Stimulated activated effector memory CD8-positive, alpha-beta T cell treated with anti-CD3 and anti-CD28 coated beads, Interleukin-12 subunit alpha, Interleukin-12 subunit beta, amount 100 ng/mL, for 72 hours (primary cell): ENCODE results near the gene PSMA2.
A peak's percentile ranks its signal among the peaks of the same experiment; 100 is the strongest.

Experiments used
- ATAC-seq: fragments of 150-1000 bp; cut with Tn5 transposase; 2 replicates; pipeline ENCODE4 v1.10.0; 2021
- DNase-seq, 2 donors: peaks; one replicate each; pipeline ENCODE4 v3.0.0; 2021 to 2022; ENCODE audit warnings: low spot score in 2 of 2
- H3K27ac Mint-ChIP-seq: one replicate; pipeline ENCODE4 v1.8.0; 2022; ENCODE audit warnings: mild to moderate bottlenecking, mixed read lengths
- H3K36me3 Mint-ChIP-seq: one replicate; pipeline ENCODE4 v1.8.0; 2022; ENCODE audit warnings: mild to moderate bottlenecking, mixed read lengths
- H3K4me1 Mint-ChIP-seq: one replicate; pipeline ENCODE4 v1.8.0; 2022; ENCODE audit warnings: mixed read lengths
- H3K4me3 Mint-ChIP-seq: one replicate; pipeline ENCODE4 v1.8.0; 2022; ENCODE audit warnings: mild to moderate bottlenecking, mixed read lengths
- H3K9me3 Mint-ChIP-seq: one replicate; pipeline ENCODE4 v1.8.0; 2022; ENCODE audit warnings: mixed read lengths

Gene PSMA2

GRCh38 chr7:42952328-42952727 is 20.4 kb upstream of the PSMA2 start:
- no peak overlapping the region for H3K27ac Mint-ChIP-seq
- no peaks in the 10 kb centered on the region for H3K4me1 Mint-ChIP-seq

DNA sequence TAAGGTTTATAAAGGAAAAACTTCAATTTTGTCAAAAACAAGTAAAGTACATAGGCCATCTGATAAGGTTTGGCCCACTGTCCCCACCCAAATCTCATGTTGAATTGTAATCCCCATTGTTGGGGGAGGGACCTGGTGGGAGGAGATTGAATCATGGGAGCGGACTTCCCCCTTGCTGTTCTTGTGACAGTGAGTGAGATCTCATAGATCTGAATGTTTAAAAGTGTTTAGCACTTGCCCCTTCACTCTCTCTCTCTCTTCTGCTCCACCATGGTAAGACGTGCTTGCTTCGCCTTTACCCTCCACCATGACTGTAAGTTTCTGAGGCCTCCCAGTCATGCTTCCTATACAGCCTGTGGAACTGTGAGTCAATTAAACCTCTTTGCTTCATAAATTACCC is 18.4 kb upstream of the PSMA2 start:
- ATAC-seq (no peak), DNase-seq (no peak)
- Mint-ChIP-seq H3K36me3 (no peaks in the 10 kb centered on the region), H3K4me3 (no peak overlapping the region), H3K9me3 (no peaks in the 10 kb centered on the region), H3K4me1 (peaks cover 9% of the 10 kb centered on the region), H3K27ac (no peak overlapping the region)

More at GRCh38 chr7:42952328-42952727, 20.4 kb upstream of the PSMA2 start:
- Mint-ChIP-seq H3K9me3 (peaks cover 2% of the 10 kb centered on the region), H3K4me3 (no peak overlapping the region), H3K36me3 (no peaks in the 10 kb centered on the region)
- ATAC-seq: no peak
- no peak for DNase-seq

DNA sequence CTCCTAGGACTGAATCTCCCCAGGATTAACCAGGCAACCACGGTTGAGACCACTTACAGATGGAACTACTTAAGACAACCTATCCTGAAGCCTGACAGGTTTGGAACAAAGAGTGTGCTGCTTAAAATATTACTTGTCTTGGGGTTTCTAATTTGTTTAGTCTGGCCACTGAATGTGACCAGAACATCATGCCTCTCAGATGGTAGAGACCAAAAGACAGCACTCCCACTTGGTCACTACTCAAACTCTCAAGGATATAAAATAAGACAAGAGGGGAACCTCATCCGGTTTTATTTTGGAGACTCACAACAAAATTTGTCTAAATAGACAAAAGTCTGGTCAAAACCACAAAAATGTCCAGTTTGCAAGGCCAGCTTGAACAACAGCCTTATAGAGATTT is 15.5 kb upstream of the PSMA2 start:
- no peaks in the 10 kb centered on the region for H3K36me3 Mint-ChIP-seq
- peaks cover 9% of the 10 kb centered on the region for H3K4me1 Mint-ChIP-seq
- no peak overlapping the region for H3K4me3 Mint-ChIP-seq
- no peak overlapping the region for H3K27ac Mint-ChIP-seq
- DNase-seq (no peak), ATAC-seq (no peak)
- H3K9me3 Mint-ChIP-seq: no peaks in the 10 kb centered on the region

DNA sequence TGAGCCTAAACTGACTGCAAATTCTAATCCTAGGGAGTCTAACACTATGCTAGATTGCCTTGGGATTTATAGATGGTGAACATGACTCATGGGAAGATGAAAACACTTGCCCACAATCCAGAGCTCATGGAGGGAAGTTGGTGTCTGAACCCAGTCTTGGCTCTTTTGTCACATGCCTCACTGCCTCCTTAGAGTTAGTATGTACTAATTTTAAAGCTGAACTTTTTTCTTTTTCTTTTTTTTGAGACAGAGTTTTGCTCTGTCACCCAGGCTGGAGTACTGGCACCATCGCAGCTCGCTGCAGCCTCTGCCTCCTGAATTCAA is 14.6 kb upstream of the PSMA2 start:
- Mint-ChIP-seq H3K36me3 (no peaks in the 10 kb centered on the region), H3K4me3 (no peak overlapping the region)

DNA sequence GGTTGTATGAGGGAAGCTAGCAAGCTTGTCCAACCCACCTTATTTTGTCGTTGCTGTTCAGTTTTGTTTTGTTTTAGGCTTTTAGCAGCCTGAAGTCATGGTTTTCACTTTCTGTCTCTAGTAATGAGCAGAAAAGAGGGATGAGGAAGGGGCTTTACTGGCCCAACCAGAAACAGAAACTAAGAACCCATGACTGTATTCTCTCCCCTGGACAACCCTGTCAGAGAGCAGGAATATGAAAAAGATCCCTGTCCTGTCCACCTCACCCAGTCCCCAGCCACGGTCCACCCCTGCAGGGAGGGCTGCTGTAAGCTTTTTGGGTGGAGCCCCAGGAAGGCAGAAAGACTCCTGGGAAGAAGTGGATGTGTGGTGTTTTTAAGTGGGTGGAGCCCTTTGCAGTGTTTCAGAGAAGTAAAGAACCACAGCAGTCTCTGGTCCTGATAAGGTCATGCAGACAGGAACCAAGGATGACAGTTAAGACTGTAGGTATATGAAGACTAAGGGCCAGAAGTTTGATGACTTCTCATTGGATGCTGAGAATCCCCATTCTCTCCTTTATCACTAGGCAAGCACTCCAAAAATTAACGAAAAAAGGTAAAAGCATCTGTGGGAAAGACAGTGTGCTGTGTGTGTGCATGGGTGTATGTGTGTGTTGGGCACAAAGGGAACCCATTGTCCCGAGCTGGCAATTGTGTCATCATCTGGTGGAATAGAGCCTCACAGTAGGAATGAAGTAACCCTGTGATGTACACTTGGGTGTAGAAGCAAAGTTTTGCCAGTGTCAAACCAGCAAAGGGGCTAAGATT is 14.1 kb upstream of the PSMA2 start:
- Mint-ChIP-seq H3K27ac (no peak overlapping the region), H3K36me3 (no peaks in the 10 kb centered on the region), H3K4me1 (peaks cover 9% of the 10 kb centered on the region), H3K9me3 (no peaks in the 10 kb centered on the region), H3K4me3 (peak overlapping the region; percentile 26)
- no peak for DNase-seq
- peak; percentile 75 for ATAC-seq

More for the DNA sequence above, 14.6 kb upstream of the PSMA2 start:
- H3K27ac Mint-ChIP-seq: no peak overlapping the region
- DNase-seq (no peak), ATAC-seq (no peak)
- H3K9me3 Mint-ChIP-seq: no peaks in the 10 kb centered on the region
- H3K4me1 Mint-ChIP-seq: peaks cover 9% of the 10 kb centered on the region

DNA sequence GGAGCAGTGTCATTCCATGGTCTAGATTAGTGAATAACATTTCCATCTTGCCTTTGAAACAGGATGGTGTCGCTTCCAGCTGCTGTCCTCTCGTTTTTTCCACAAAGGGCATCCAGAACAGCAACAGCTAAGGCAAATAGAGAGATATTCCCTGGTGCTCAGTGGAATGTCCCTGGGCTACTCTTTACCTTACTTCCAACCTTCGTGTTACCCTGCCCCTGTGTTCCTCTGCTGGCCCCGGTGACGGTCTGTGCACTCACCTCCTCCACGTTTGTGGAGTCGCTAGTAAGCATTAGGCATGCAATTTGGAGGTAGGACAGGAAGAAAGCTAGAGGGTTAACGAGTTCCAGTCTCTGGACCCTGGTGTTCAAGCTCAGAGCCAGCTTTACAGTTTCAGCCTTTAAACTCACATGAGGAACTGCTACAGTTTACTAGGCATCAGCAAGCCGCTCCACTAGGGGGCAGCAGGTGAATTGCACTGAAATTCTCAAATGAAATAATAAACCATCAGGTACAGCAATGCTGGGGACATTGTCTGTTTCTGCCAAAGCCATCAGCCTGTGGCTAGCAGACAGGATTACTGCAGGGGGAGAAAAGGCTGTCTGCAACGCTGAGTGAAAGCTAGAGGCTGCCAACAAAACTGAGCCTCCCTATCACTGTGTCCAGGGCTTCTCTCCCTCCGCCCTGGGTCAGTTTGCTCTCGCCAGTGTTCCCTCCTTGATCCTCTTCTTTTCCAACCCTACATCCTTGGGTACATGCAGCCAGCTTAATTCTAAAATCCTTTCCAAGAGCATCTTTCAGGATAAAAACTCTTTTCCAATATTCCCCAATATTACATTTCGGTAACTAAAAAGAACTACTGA is 9.2 kb upstream of the PSMA2 start:
- peaks cover 39% of the 10 kb centered on the region for H3K36me3 Mint-ChIP-seq
- peaks cover 19% of the 10 kb centered on the region for H3K4me1 Mint-ChIP-seq
- DNase-seq (peak; percentile 51 to 81), ATAC-seq (peak; percentile 51)
- H3K4me3 Mint-ChIP-seq: no peak overlapping the region
- no peak overlapping the region for H3K27ac Mint-ChIP-seq
- H3K9me3 Mint-ChIP-seq: no peaks in the 10 kb centered on the region

DNA sequence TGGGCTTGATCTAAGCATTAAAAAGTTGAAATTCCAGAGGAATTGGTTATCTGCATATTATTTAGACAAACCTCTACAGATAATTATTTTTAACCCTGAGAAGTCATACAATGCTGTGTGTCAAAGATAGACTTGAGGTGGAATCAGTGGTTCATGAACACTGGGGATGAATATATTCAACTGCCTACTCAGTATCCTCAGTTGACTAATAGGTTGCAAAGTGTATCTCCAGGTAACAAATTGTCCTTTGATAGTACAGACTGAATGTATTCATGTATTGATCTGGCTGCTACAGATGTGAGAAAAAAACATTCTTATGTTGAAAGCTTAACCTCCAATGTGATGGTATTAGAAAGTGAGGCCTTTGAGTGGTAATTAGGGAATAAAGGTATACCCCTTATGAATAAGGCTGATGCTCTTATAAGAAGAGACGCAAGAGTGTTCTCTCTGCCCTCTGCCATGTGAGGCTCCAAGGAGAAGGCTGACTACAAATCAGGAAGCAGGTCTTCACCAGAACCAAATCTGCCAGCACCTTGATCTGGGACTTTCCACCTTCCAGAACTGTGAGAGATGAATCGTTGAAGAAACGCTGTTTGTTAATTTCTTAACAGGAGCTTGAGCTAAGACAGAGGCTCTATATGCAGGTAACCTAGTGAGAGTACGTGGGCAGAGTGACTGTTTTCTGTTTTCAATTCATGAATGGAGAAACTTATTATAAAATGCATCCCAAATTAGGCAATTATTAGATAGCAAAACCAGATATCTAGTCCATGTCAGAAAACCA is 7.7 kb upstream of the PSMA2 start:
- Mint-ChIP-seq H3K4me3 (no peak overlapping the region), H3K36me3 (peaks cover 52% of the 10 kb centered on the region), H3K9me3 (no peaks in the 10 kb centered on the region), H3K4me1 (peaks cover 11% of the 10 kb centered on the region), H3K27ac (no peak overlapping the region)
- peak; percentile 74 for ATAC-seq
- no peak for DNase-seq

GRCh38 chr7:42935861-42936260 is 3.9 kb upstream of the PSMA2 start:
- no peak overlapping the region for H3K4me3 Mint-ChIP-seq
- ATAC-seq: no peak
- peak overlapping the region; percentile 7 for H3K27ac Mint-ChIP-seq
- H3K4me1 Mint-ChIP-seq: peaks cover 23% of the 10 kb centered on the region
- peaks cover 63% of the 10 kb centered on the region for H3K36me3 Mint-ChIP-seq
- DNase-seq: no peak
- no peaks in the 10 kb centered on the region for H3K9me3 Mint-ChIP-seq

GRCh38 chr7:42934291-42934690 is 2.3 kb upstream of the PSMA2 start:
- Mint-ChIP-seq H3K4me3 (peak overlapping the region; percentile 95), H3K36me3 (peaks cover 65% of the 10 kb centered on the region), H3K27ac (no peak overlapping the region), H3K9me3 (no peaks in the 10 kb centered on the region), H3K4me1 (peaks cover 26% of the 10 kb centered on the region)
- no peak for DNase-seq
- ATAC-seq: no peak

GRCh38 chr7:42932811-42933591 is 1.0 kb upstream of the PSMA2 start:
- Mint-ChIP-seq H3K36me3 (peaks cover 61% of the 10 kb centered on the region), H3K4me1 (peaks cover 36% of the 10 kb centered on the region), H3K27ac (peak overlapping the region; percentile 100), H3K9me3 (no peaks in the 10 kb centered on the region), H3K4me3 (peak overlapping the region; percentile 95)
- ATAC-seq: peak; percentile 19
- no peak for DNase-seq

DNA sequence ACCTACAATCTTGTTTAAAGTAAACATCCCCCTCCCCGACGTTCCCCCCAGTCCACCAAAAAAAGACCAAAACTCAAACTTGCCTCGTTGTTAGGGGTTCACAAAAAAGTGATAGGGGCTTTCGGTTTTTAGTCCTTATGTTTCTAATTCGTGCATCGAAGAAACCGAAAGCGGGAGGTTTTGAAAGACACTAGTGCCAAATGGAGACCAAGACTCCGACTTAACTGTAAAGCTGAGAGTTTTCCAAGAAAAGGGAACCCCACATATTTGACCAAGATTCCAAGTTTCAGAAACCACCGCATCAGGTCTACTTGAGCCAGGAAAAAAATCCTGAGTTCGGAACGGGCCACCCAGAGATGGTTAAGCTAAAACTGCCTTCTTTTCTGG is 534 bp downstream of the PSMA2 start:
- Mint-ChIP-seq H3K27ac (peak overlapping the region; percentile 100), H3K4me1 (peaks cover 37% of the 10 kb centered on the region), H3K9me3 (no peaks in the 10 kb centered on the region), H3K4me3 (peak overlapping the region; percentile 95), H3K36me3 (peaks cover 61% of the 10 kb centered on the region)
- ATAC-seq (no peak), DNase-seq (no peak)

DNA sequence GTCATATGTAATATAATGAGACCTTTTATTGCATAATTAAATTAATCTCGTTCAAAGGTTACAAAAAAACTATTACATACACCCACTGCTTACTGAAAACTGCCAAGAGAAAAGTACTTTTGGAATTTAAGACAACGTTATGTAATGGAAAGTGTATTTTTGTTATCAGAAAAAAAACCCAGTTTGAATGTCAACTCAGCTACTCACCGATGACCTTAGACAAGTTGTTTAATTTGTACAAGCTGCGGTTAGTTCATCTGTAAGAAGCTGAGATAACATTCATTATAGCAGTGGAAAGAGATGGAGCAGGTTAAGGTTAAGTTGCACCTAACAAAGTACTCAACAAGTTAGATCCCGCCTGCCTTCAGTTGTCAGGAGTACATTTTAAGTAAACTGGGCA is 1.1 kb downstream of the PSMA2 start:
- Mint-ChIP-seq H3K27ac (peak overlapping the region; percentile 100), H3K4me3 (peak overlapping the region; percentile 95), H3K9me3 (no peaks in the 10 kb centered on the region), H3K4me1 (peaks cover 37% of the 10 kb centered on the region), H3K36me3 (peaks cover 61% of the 10 kb centered on the region)
- ATAC-seq (no peak), DNase-seq (no peak)

DNA sequence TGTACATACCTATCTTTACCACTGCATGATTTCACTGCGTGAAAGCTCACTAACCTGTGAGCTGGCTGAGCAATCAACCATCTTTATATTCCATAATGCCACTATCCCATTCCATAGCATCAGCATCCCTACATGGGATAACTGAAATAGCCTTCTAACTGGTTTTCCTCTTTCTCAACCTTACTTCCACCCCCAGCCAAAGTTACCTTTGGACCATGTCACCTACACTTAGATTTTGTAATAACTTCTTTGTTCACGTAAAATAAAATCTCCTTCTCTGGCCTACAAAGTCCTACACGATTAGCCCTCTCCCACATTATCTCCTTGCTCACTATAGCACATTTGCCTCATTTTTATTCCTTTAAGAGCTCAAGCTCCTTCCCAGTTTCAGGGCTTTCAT is 2.5 kb downstream of the PSMA2 start:
- Mint-ChIP-seq H3K36me3 (peaks cover 66% of the 10 kb centered on the region), H3K4me3 (peak overlapping the region; percentile 95), H3K4me1 (peaks cover 36% of the 10 kb centered on the region), H3K27ac (peak overlapping the region; percentile 100), H3K9me3 (no peaks in the 10 kb centered on the region)
- no peak for DNase-seq
- no peak for ATAC-seq

DNA sequence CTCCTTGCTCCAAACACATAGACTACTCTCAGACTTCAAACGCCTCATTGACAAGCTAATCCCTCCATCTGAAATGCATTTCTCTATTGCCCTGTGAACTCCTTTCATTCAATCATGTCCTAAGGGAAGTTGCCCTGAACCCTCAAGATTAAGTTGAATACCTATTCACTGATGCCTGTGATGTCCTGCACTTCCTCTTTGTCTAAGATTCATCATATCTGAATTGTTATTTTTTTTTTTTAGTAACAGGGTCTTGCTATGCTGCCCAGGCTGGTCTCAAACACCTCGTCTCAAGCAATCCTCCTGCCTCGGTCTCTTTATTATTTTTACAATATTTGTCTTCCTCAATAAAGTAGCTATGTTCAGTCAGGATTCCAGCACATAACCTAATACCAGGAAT is 3.2 kb downstream of the PSMA2 start:
- Mint-ChIP-seq H3K36me3 (peaks cover 73% of the 10 kb centered on the region), H3K9me3 (no peaks in the 10 kb centered on the region), H3K4me1 (peaks cover 29% of the 10 kb centered on the region), H3K4me3 (peak overlapping the region; percentile 2), H3K27ac (no peak overlapping the region)
- DNase-seq (no peak), ATAC-seq (no peak)

GRCh38 chr7:42926204-42926603 is 5.8 kb downstream of the PSMA2 start:
- Mint-ChIP-seq H3K9me3 (no peaks in the 10 kb centered on the region), H3K27ac (no peak overlapping the region), H3K4me3 (no peak overlapping the region), H3K36me3 (peaks cover 88% of the 10 kb centered on the region), H3K4me1 (peaks cover 25% of the 10 kb centered on the region)
- ATAC-seq: no peak
- no peak for DNase-seq
